ENCODE measurements around the gene SP8.

Gene SP8

DNA sequence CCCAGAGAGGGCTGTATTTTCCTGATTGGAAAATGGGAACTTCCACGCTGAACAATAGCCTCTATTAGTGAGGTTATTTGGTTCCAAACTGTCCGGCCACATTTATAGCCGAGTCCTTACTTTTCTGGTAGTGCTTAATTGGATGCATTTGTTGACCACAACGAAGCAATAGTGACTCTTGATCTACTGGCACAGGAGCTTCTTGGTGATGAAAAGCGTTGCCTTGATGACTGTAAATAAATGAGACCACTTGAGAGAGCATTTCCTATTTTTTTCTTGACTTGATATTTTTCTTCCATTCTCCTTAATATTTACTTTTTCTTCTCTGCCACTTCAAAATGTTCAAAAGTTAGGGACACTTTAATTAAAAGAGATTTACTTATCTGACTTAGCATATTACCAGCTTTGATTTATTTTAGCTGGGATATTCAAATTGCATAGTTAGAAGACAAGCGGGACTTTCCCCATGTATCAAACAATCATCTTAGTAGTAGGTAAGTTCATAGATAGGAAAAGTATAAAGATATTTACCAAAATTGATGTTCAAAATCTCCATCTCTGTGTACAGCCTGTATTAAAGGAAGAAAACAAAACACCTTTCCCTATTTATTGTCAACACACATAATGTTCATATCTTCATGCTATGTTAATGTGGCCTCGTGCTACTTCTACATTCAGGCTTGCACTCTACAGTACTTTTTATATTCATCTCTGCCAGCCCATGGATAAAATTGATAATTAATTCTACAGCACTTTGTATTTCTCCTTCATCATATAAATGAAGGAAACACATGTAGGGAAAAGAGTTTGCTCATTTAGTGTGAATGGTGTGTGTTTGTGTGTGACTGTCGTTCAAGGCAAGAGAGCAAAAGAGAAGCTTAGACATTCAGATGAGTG, 5.1 kb upstream of the SP8 start:
- DNase-seq: no peak
- Histone ChIP-seq H3K9me3 (no peaks in the 10 kb centered on the region), H3K27me3 (peaks cover 99% of the 10 kb centered on the region), H3K36me3 (no peaks in the 10 kb centered on the region), H3K4me3 (ENCODE audit: low read depth, low read length) (no peak overlapping the region), H3K4me1 (no peaks in the 10 kb centered on the region)
- no peak for TF ChIP-seq CTCF (IDR thresholded peaks at IDR 0.05; ENCODE audit: low read depth, low read length)

DNA sequence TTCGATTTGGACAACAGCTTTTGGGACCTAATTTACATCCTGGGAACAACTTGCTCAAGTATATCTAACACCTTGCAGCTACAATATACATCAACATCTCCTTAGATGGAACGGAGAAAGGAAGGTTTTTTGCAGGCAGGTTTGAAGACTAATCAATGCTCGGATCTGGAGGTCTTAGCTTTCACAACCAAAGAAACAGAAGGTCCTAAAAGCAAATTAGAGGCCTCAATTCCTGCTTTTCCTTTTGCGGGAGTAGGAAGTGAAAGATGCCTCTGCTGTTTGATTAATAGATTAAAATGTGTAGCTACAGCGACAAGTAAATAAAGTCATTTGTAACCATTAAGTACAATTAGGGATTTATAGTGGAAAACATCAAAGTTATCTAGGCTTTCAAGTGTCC, 3.7 kb upstream of the SP8 start:
- no peak for DNase-seq
- H3K9me3 ChIP-seq: no peaks in the 10 kb centered on the region
- peaks cover 99% of the 10 kb centered on the region for H3K27me3 ChIP-seq
- no peaks in the 10 kb centered on the region for H3K4me1 ChIP-seq
- no peak overlapping the region for H3K4me3 ChIP-seq (ENCODE audit: low read depth, low read length)
- no peaks in the 10 kb centered on the region for H3K36me3 ChIP-seq
- TF ChIP-seq CTCF (IDR thresholded peaks at IDR 0.05; ENCODE audit: low read depth, low read length): no peak

DNA sequence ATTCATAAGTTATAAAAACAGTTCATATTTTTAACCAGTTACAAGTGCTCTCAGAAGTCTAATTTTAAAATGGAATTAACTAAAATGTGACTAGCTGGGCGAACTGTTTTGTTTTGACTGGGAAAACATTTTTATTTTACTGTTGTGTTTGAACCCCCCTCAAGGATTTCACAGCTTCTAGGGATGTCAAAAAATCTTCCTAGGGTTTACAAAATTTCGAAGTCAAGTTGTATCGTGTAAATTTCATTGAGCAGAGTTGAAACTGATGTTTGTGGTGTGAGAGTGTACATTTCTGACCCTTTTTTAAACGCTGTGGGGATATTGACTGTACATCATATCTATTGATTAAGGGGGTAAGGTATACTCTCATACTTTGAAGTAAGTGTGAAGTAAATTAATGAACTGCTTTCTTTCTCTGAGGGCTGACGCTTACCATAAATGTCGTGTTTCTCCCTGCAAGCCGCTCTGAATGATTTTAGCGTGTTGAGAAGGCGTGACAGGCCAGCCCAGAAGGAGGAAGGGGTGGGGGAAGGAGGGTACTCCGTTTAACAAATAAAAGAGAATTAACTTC, 1.8 kb upstream of the SP8 start:
- H3K9me3 ChIP-seq: peaks cover 3% of the 10 kb centered on the region; the same call in 1 of the 2 replicates
- peaks cover 99% of the 10 kb centered on the region for H3K27me3 ChIP-seq
- no peak for DNase-seq
- no peaks in the 10 kb centered on the region for H3K36me3 ChIP-seq
- no peak overlapping the region for H3K4me3 ChIP-seq (ENCODE audit: low read depth, low read length)
- no peak for TF ChIP-seq CTCF (IDR thresholded peaks at IDR 0.05; ENCODE audit: low read depth, low read length)
- H3K4me1 ChIP-seq: no peaks in the 10 kb centered on the region

DNA sequence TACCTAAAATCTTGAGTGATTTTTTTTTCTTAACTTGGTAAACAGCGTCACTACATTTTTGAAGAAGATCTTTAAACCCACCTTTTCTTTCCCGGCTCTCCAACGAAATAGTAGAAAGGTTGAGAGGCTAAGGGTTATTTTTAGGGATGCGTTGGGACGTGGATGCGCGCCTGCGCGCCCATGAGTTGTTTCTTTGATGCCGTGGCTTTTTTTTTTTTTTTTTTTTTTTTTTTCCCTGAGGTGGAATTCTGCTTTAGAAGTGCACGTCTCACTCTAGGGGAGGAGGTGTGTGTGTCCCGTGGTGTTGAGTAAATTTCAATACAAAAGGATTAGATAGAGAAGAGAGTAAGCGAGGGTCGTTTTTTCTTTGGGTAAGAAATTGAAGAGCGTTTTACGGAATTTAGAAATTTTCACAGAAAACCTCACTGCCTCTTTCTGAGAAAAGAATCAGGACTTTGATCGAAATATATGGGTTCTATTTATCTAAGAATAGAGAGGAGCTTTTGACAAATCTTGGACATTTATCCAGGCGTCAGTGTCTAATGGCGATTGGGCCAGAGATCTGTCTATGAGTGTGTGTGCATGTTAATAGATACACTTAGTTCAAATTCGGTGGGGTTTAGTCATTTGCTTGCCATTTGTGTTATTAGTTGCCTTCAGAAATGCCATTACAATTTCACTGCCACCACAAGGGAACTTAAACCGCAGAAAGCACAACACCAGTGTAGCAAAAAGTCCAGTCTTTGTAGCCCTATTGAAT, 1.2 kb upstream of the SP8 start:
- Histone ChIP-seq H3K4me3 (ENCODE audit: low read depth, low read length) (no peak overlapping the region), H3K27me3 (peaks cover 99% of the 10 kb centered on the region), H3K36me3 (no peaks in the 10 kb centered on the region), H3K9me3 (peaks cover 3% of the 10 kb centered on the region; the same call in 1 of the 2 replicates), H3K4me1 (no peaks in the 10 kb centered on the region)
- no peak for TF ChIP-seq CTCF (IDR thresholded peaks at IDR 0.05; ENCODE audit: low read depth, low read length)
- no peak for DNase-seq

- peaks cover 3% of the 10 kb centered on the region; the same call in 1 of the 2 replicates for H3K9me3 ChIP-seq
- TF ChIP-seq CTCF (IDR thresholded peaks at IDR 0.05; ENCODE audit: low read depth, low read length): no peak
- H3K4me3 ChIP-seq (ENCODE audit: low read depth, low read length): peak overlapping the region; percentile 54
- H3K4me1 ChIP-seq: no peaks in the 10 kb centered on the region
- no peaks in the 10 kb centered on the region for H3K36me3 ChIP-seq
- H3K27me3 ChIP-seq: peaks cover 99% of the 10 kb centered on the region
- DNase-seq: no peak
Observed at GRCh38 chr7:20786421-20786778, 286 bp downstream of the SP8 start.

Measured in BE2C (cell line).